Measurements from ENCODE around the gene LRP4.
"Not testable (repeated sequence)": the region's sequence is repeated elsewhere in the genome, so short reads cannot be mapped to it uniquely, and the experiment has no call there.

The LRP4 gene

DNA sequence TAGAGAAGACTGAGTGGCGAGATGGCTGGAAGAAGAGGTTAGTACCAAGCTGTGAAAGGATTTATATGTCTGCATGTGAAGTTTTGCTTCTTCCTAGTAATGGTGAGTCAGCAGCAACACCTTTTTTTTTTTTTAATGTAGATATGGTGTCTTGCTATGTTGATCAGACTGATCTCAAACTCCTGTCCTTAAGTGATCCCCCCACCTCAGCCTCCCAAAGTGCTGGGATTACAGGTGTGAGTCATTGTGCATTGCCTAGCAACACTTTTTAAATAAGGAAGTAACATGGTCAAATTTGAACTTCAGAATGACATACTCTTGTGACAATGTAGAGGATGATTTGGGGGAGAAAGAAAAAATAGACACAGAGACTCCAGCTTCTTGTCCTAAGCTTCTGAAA, 11.7 kb upstream of the LRP4 start:
- Histone ChIP-seq H3K27me3 (ENCODE audit: insufficient read depth, low read length, poor library complexity) (no peaks in the 10 kb centered on the region), H3K4me3 (ENCODE audit: low read length) (no peak overlapping the region), H4K8ac (ENCODE audit: low read depth, low read length) (no peak overlapping the region), H3K79me2 (ENCODE audit: control insufficient read depth, insufficient read depth, low read length) (no peaks in the 10 kb centered on the region), H2BK120ac (ENCODE audit: low read depth, low read length) (no peak overlapping the region), H3K9ac (ENCODE audit: low read length) (no peak overlapping the region), H3K56ac (ENCODE audit: low read length) (no peak overlapping the region), H4K5ac (ENCODE audit: low read length) (no peak overlapping the region), H3K4me2 (ENCODE audit: low read length) (no peak overlapping the region), H3K4me1 (ENCODE audit: control insufficient read depth, low read depth, low read length) (no peaks in the 10 kb centered on the region), H3K18ac (ENCODE audit: low read length) (no peak overlapping the region), H3K79me1 (ENCODE audit: low read length) (no peaks in the 10 kb centered on the region), H2BK5ac (ENCODE audit: low read length) (no peak overlapping the region), H3K36me3 (ENCODE audit: control insufficient read depth, insufficient read depth, low read length) (no peaks in the 10 kb centered on the region), H3K23ac (ENCODE audit: low read length) (no peak overlapping the region), H2AK5ac (ENCODE audit: low read length) (no peak overlapping the region), H3K27ac (ENCODE audit: low read depth, low read length) (no peak overlapping the region), H3K4ac (ENCODE audit: low read depth, low read length) (no peak overlapping the region), H2BK15ac (replicated peaks; ENCODE audit: low read depth) (no peak overlapping the region)
- peak; percentile 39 for DNase-seq
- WGBS (ENCODE audit: extremely low coverage, insufficient coverage, low lambda C conversion rate) = no CpG with 5 or more reads among the region's 1 CpG

DNA sequence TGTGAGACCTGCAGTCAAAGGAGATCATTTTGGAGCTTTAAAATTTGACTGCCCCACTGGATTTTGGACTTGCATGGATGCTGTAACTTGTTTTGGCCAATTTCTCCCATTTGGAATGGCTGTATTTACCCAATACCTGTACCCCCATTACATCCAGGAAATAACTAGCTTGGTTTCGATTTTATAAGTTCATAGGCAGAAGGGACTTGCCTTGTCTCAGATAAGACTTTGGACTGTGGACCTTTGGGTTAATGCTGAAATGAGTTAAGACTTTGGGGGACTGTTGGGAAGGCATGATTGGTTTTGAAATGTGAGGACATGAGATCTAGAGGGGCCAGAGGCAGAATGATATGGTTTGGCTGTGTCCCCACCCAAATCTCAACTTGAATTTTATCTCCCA, 10.4 kb upstream of the LRP4 start:
- not testable (repeated sequence) for H3K23ac ChIP-seq (ENCODE audit: low read length)

DNA sequence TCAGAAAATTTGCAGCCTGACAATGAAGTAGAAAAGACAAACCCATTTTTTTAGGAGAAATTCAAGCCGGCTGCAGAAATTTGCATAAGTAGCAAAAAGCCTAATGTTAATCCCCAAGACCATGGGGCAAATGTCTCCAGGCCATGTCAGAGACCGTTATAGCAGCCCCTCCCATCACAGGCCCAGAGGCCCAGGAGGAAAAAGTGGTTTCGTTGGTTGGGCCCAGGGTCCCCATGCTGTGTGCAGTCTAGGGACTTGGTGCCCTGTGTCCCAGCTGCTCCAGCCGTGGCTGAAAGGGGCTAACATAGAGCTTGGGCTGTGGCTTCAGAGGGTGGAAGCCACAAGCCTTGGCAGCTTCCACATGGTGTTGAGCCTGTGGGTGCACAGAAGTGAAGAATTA, 9.6 kb upstream of the LRP4 start:
- H3K27me3 ChIP-seq (ENCODE audit: insufficient read depth, low read length, poor library complexity); H2BK5ac ChIP-seq (ENCODE audit: low read length); H3K4me2 ChIP-seq (ENCODE audit: low read length); H3K79me2 ChIP-seq (ENCODE audit: control insufficient read depth, insufficient read depth, low read length); H2BK120ac ChIP-seq (ENCODE audit: low read depth, low read length); H2AK5ac ChIP-seq (ENCODE audit: low read length); H3K56ac ChIP-seq (ENCODE audit: low read length); H4K5ac ChIP-seq (ENCODE audit: low read length); H3K4ac ChIP-seq (ENCODE audit: low read depth, low read length); H3K23ac ChIP-seq (ENCODE audit: low read length); H3K4me3 ChIP-seq (ENCODE audit: low read length); DNase-seq; H3K79me1 ChIP-seq (ENCODE audit: low read length); H4K8ac ChIP-seq (ENCODE audit: low read depth, low read length); H2BK15ac ChIP-seq (replicated peaks; ENCODE audit: low read depth); H3K9ac ChIP-seq (ENCODE audit: low read length); H3K18ac ChIP-seq (ENCODE audit: low read length); H3K27ac ChIP-seq (ENCODE audit: low read depth, low read length); H3K36me3 ChIP-seq (ENCODE audit: control insufficient read depth, insufficient read depth, low read length); H3K4me1 ChIP-seq (ENCODE audit: control insufficient read depth, low read depth, low read length): not testable (repeated sequence)
- WGBS (ENCODE audit: extremely low coverage, insufficient coverage, low lambda C conversion rate) = no CpG with 5 or more reads among the region's 4 CpGs

More for the DNA sequence above, 10.4 kb upstream of the LRP4 start:
- not testable (repeated sequence) for H2BK120ac ChIP-seq (ENCODE audit: low read depth, low read length); H2BK15ac ChIP-seq (replicated peaks; ENCODE audit: low read depth); H3K27me3 ChIP-seq (ENCODE audit: insufficient read depth, low read length, poor library complexity); H4K5ac ChIP-seq (ENCODE audit: low read length); H3K79me1 ChIP-seq (ENCODE audit: low read length); H2BK5ac ChIP-seq (ENCODE audit: low read length); H3K36me3 ChIP-seq (ENCODE audit: control insufficient read depth, insufficient read depth, low read length); H4K8ac ChIP-seq (ENCODE audit: low read depth, low read length); H3K4me2 ChIP-seq (ENCODE audit: low read length); H3K27ac ChIP-seq (ENCODE audit: low read depth, low read length); H3K4ac ChIP-seq (ENCODE audit: low read depth, low read length); H3K56ac ChIP-seq (ENCODE audit: low read length); H3K79me2 ChIP-seq (ENCODE audit: control insufficient read depth, insufficient read depth, low read length); H2AK5ac ChIP-seq (ENCODE audit: low read length); H3K18ac ChIP-seq (ENCODE audit: low read length); H3K4me3 ChIP-seq (ENCODE audit: low read length); DNase-seq; H3K4me1 ChIP-seq (ENCODE audit: control insufficient read depth, low read depth, low read length); H3K9ac ChIP-seq (ENCODE audit: low read length)
- WGBS (ENCODE audit: extremely low coverage, insufficient coverage, low lambda C conversion rate) = no CpG with 5 or more reads among the region's 1 CpG

DNA sequence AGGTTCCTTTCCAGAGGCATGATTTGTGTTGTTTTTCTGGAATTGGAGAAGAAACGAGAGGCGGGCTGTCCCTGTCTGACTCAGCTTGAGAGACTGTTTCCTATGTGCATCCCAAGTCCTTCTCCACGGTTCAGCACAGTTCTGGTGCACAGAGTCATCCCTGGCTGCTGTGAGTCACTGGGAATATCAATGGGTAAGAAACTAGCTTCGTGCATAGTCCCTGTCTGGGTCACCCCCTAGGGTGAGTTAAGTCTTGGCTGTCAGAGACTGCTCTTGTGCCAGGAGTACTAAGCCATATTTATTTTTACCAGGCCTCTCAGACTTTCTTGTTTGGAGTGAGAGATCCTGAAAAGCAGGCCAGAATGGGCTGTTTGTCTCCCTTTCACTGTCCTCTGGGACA, 2.4 kb upstream of the LRP4 start:
- H3K79me2 ChIP-seq (ENCODE audit: control insufficient read depth, insufficient read depth, low read length) = peaks cover 23% of the 10 kb centered on the region
- no peaks in the 10 kb centered on the region for H3K4me1 ChIP-seq (ENCODE audit: control insufficient read depth, low read depth, low read length)
- H4K8ac ChIP-seq (ENCODE audit: low read depth, low read length) = no peak overlapping the region
- no peaks in the 10 kb centered on the region for H3K79me1 ChIP-seq (ENCODE audit: low read length)
- no peak overlapping the region for H3K23ac ChIP-seq (ENCODE audit: low read length)
- no CpG with 5 or more reads among the region's 4 CpGs for WGBS (ENCODE audit: extremely low coverage, insufficient coverage, low lambda C conversion rate)
- H3K4me2 ChIP-seq (ENCODE audit: low read length) = no peak overlapping the region
- no peak overlapping the region for H3K4me3 ChIP-seq (ENCODE audit: low read length)
- H3K27me3 ChIP-seq (ENCODE audit: insufficient read depth, low read length, poor library complexity) = no peaks in the 10 kb centered on the region
- DNase-seq = no peak
- no peak overlapping the region for H2BK15ac ChIP-seq (replicated peaks; ENCODE audit: low read depth)
- no peak overlapping the region for H4K5ac ChIP-seq (ENCODE audit: low read length)
- no peak overlapping the region for H3K4ac ChIP-seq (ENCODE audit: low read depth, low read length)
- no peak overlapping the region for H2BK5ac ChIP-seq (ENCODE audit: low read length)
- no peak overlapping the region for H3K27ac ChIP-seq (ENCODE audit: low read depth, low read length)
- no peak overlapping the region for H3K18ac ChIP-seq (ENCODE audit: low read length)
- H2BK120ac ChIP-seq (ENCODE audit: low read depth, low read length) = no peak overlapping the region
- H3K9ac ChIP-seq (ENCODE audit: low read length) = no peak overlapping the region
- H3K36me3 ChIP-seq (ENCODE audit: control insufficient read depth, insufficient read depth, low read length) = no peaks in the 10 kb centered on the region
- H3K56ac ChIP-seq (ENCODE audit: low read length) = no peak overlapping the region
- H2AK5ac ChIP-seq (ENCODE audit: low read length) = no peak overlapping the region

DNA sequence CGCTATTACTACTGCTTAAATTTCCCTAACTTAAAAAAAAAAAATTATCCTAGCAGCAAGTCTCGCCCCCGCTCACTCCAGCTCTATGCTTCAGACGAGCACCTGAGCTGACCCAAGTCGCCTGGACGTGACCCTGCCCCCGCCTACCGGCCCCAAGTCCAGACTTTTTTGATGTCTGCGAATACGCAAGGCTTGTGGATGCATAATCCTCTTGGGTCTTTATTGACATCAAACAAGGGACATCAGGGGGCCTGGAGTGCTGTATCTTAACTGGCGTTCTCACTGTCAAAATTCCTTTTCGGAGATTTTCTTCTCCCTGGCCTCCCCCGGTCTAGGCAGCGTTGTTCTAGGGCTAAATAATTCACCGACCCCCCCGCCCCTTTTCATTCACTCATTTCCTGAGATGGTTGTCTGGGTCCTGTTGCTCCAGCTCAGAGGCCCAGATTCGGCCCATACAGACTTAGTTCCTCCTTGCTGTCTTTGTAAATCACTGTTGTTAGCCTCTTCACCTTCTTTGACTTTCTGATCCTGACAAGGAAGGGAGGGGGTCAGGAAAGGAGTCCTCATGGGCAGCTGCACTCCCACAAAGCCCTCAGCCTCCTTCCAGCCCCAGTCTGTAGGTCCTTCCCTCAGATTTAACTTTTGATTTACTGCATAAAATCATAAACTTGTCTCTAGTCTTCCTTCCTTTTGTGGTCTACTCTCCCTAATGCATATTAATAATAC, 601 bp upstream of the LRP4 start:
- peaks cover 2% of the 10 kb centered on the region for H3K79me1 ChIP-seq (ENCODE audit: low read length)
- H3K27ac ChIP-seq (ENCODE audit: low read depth, low read length) = peak overlapping the region; percentile 45
- H3K9ac ChIP-seq (ENCODE audit: low read length) = peak overlapping the region; percentile 59
- no peak overlapping the region for H2BK5ac ChIP-seq (ENCODE audit: low read length)
- H3K4me1 ChIP-seq (ENCODE audit: control insufficient read depth, low read depth, low read length) = peaks cover 8% of the 10 kb centered on the region
- H2BK120ac ChIP-seq (ENCODE audit: low read depth, low read length) = no peak overlapping the region
- no peak overlapping the region for H4K5ac ChIP-seq (ENCODE audit: low read length)
- H3K36me3 ChIP-seq (ENCODE audit: control insufficient read depth, insufficient read depth, low read length) = no peaks in the 10 kb centered on the region
- H4K8ac ChIP-seq (ENCODE audit: low read depth, low read length) = no peak overlapping the region
- no peak overlapping the region for H2BK15ac ChIP-seq (replicated peaks; ENCODE audit: low read depth)
- peak; percentile 73 for DNase-seq
- H3K4me2 ChIP-seq (ENCODE audit: low read length) = peak overlapping the region; percentile 70
- no peaks in the 10 kb centered on the region for H3K27me3 ChIP-seq (ENCODE audit: insufficient read depth, low read length, poor library complexity)
- peaks cover 41% of the 10 kb centered on the region for H3K79me2 ChIP-seq (ENCODE audit: control insufficient read depth, insufficient read depth, low read length)
- no CpG with 5 or more reads among the region's 17 CpGs for WGBS (ENCODE audit: extremely low coverage, insufficient coverage, low lambda C conversion rate)
- no peak overlapping the region for H2AK5ac ChIP-seq (ENCODE audit: low read length)
- H3K4me3 ChIP-seq (ENCODE audit: low read length) = peak overlapping the region; percentile 45
- H3K23ac ChIP-seq (ENCODE audit: low read length) = no peak overlapping the region
- H3K4ac ChIP-seq (ENCODE audit: low read depth, low read length) = no peak overlapping the region
- H3K18ac ChIP-seq (ENCODE audit: low read length) = peak overlapping the region; percentile 99
- H3K56ac ChIP-seq (ENCODE audit: low read length) = peak overlapping the region; percentile 67

DNA sequence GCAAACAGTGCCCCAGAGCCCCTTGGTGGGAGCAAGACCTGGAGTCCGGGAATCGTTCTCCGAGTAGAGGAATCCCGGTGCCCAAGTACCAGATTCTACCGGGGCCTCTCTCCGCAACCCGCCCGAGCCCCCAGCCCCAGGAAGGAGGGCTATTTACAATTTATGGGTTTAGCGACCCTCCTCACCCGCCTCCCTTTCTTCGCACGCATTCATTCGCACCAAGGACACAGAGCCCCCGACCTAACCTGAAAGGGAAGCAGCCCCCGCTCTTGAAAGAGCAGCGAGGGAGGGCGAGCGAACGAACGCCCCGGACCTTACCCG, 628 bp downstream of the LRP4 start:
- DNase-seq = no peak
- Histone ChIP-seq H2BK120ac (ENCODE audit: low read depth, low read length) (peak overlapping the region; percentile 52), H3K9ac (ENCODE audit: low read length) (peak overlapping the region; percentile 73), H4K8ac (ENCODE audit: low read depth, low read length) (peak overlapping the region; percentile 56), H3K18ac (ENCODE audit: low read length) (peak overlapping the region; percentile 99), H3K23ac (ENCODE audit: low read length) (no peak overlapping the region), H2BK5ac (ENCODE audit: low read length) (no peak overlapping the region), H3K36me3 (ENCODE audit: control insufficient read depth, insufficient read depth, low read length) (no peaks in the 10 kb centered on the region), H4K5ac (ENCODE audit: low read length) (no peak overlapping the region), H3K79me2 (ENCODE audit: control insufficient read depth, insufficient read depth, low read length) (peaks cover 41% of the 10 kb centered on the region), H2AK5ac (ENCODE audit: low read length) (no peak overlapping the region), H3K56ac (ENCODE audit: low read length) (peak overlapping the region; percentile 86), H3K4me2 (ENCODE audit: low read length) (peak overlapping the region; percentile 81), H3K27me3 (ENCODE audit: insufficient read depth, low read length, poor library complexity) (no peaks in the 10 kb centered on the region), H3K4ac (ENCODE audit: low read depth, low read length) (peak overlapping the region; percentile 89), H3K4me1 (ENCODE audit: control insufficient read depth, low read depth, low read length) (peaks cover 14% of the 10 kb centered on the region), H3K27ac (ENCODE audit: low read depth, low read length) (peak overlapping the region; percentile 69), H2BK15ac (replicated peaks; ENCODE audit: low read depth) (peak overlapping the region; percentile 1), H3K79me1 (ENCODE audit: low read length) (peaks cover 2% of the 10 kb centered on the region), H3K4me3 (ENCODE audit: low read length) (peak overlapping the region; percentile 75)
- WGBS (ENCODE audit: extremely low coverage, insufficient coverage, low lambda C conversion rate) = no CpG with 5 or more reads among the region's 22 CpGs
